HEK293 (cell line): ENCODE measurements around the gene ATP5F1D.

Experiments used
- CTCF ChIA-PET: fragments of 350-600 bp; formaldehyde crosslinking; extraction: SDS; loops from one replicate; lab custom pipeline; 2021; ENCODE audit warnings: antibody characterized with exemption; lab: Yijun Ruan, JAX
- POLR2A ChIA-PET: fragments of 300-600 bp; formaldehyde crosslinking; extraction: SDS; loops from one replicate; lab custom pipeline; 2020; ENCODE audit warnings: antibody characterized with exemption, inconsistent platforms; lab: Yijun Ruan, JAX
- H3K27ac ChIP-seq: fragments of 200-500 bp; sonication (Bioruptor generic); 2 replicates; pipeline ENCODE4 v1.5.1; 2014; ENCODE audit warnings: low read depth, low read length, control low read depth, inconsistent platforms; ENCODE audit errors: extremely low read depth
- H3K36me3 ChIP-seq, 2 experiments: fragments of 200-500 bp in 1 of 2; sonication (Bioruptor generic) in 1 of 2; 1 replicate in 1 of 2; 2 replicates in 1 of 2; pipeline ENCODE4 v1.5.1; 2014 to 2017; ENCODE audit warnings: inconsistent platforms in 2 of 2, low read length in 2 of 2; ENCODE audit not compliant: control insufficient read depth in 2 of 2, insufficient read depth in 1 of 2
- H3K4me1 ChIP-seq: fragments of 200-500 bp; sonication (Bioruptor generic); 2 replicates; pipeline ENCODE4 v1.5.1; 2014; ENCODE audit warnings: mild to moderate bottlenecking, low read length, inconsistent platforms; ENCODE audit not compliant: control insufficient read depth, insufficient read depth
- H3K4me3 ChIP-seq: 2 replicates; pipeline ENCODE4 v1.5.1; 2011; ENCODE audit warnings: low read depth, mild to moderate bottlenecking, control low read depth, low read length, moderate library complexity
- H3K9me3 ChIP-seq: fragments of 200-500 bp; sonication (Bioruptor generic); 2 replicates; pipeline ENCODE4 v1.5.1; 2014; ENCODE audit warnings: low read depth, low read length, inconsistent platforms; ENCODE audit not compliant: control insufficient read depth, insufficient read depth
- BCL11A ChIP-seq: fragments of 450-650 bp; formaldehyde crosslinking; IDR thresholded peaks from 2 replicates; pipeline ENCODE4 v1.5.1; 2016; ENCODE audit warnings: low read depth, missing biosample characterization, missing genetic modification characterization
- EGR2 ChIP-seq: fragments of 450-650 bp; formaldehyde crosslinking; IDR thresholded peaks from 2 replicates; pipeline ENCODE4 v1.5.1; 2016; ENCODE audit warnings: low read depth, missing biosample characterization, missing genetic modification characterization
- GLIS1 ChIP-seq: fragments of 450-650 bp; formaldehyde crosslinking; IDR thresholded peaks from 2 replicates; pipeline ENCODE4 v1.5.1; 2016; ENCODE audit warnings: missing biosample characterization, missing genetic modification characterization
- HIC1 ChIP-seq: fragments of 450-650 bp; formaldehyde crosslinking; IDR thresholded peaks from 2 replicates; pipeline ENCODE4 v1.5.1; 2016; ENCODE audit warnings: missing biosample characterization, missing genetic modification characterization
- KLF1 ChIP-seq: fragments of 450-650 bp; formaldehyde crosslinking; IDR thresholded peaks from 2 replicates; pipeline ENCODE4 v1.5.1; 2016; ENCODE audit warnings: missing biosample characterization, missing genetic modification characterization
- KLF17 ChIP-seq: fragments of 450-650 bp; formaldehyde crosslinking; IDR thresholded peaks from 2 replicates; pipeline ENCODE4 v1.5.1; 2016; ENCODE audit warnings: missing biosample characterization, missing genetic modification characterization
- KLF8 ChIP-seq: fragments of 450-650 bp; formaldehyde crosslinking; IDR thresholded peaks from 2 replicates; pipeline ENCODE4 v1.5.1; 2016; ENCODE audit warnings: missing biosample characterization, missing genetic modification characterization
- SCRT2 ChIP-seq: fragments of 450-650 bp; formaldehyde crosslinking; IDR thresholded peaks from 2 replicates; pipeline ENCODE4 v1.5.1; 2016; ENCODE audit warnings: missing biosample characterization, missing genetic modification characterization
- SP7 ChIP-seq: fragments of 450-650 bp; formaldehyde crosslinking; IDR thresholded peaks from 2 replicates; pipeline ENCODE4 v1.5.1; 2016; ENCODE audit warnings: missing biosample characterization, missing genetic modification characterization
- ZEB2 ChIP-seq: fragments of 450-650 bp; formaldehyde crosslinking; IDR thresholded peaks from 2 replicates; pipeline ENCODE4 v1.5.1; 2016; ENCODE audit warnings: missing biosample characterization, missing genetic modification characterization
- ZNF223 ChIP-seq: fragments of 450-650 bp; formaldehyde crosslinking; IDR thresholded peaks from 2 replicates; pipeline ENCODE4 v1.5.1; 2016; ENCODE audit warnings: missing biosample characterization, missing genetic modification characterization
- ZNF23 ChIP-seq: fragments of 450-650 bp; formaldehyde crosslinking; IDR thresholded peaks from 2 replicates; pipeline ENCODE4 v1.5.1; 2016; ENCODE audit warnings: missing biosample characterization, missing genetic modification characterization, borderline replicate concordance
- ZNF239 ChIP-seq: fragments of 450-650 bp; formaldehyde crosslinking; IDR thresholded peaks from 2 replicates; pipeline ENCODE4 v1.5.1; 2016; ENCODE audit warnings: missing biosample characterization, missing genetic modification characterization
- ZNF248 ChIP-seq: fragments of 450-650 bp; formaldehyde crosslinking; IDR thresholded peaks from 2 replicates; pipeline ENCODE4 v1.5.1; 2017; ENCODE audit warnings: missing biosample characterization, missing genetic modification characterization
- ZNF404 ChIP-seq: fragments of 450-650 bp; formaldehyde crosslinking; IDR thresholded peaks from 2 replicates; pipeline ENCODE4 v1.5.1; 2017; ENCODE audit warnings: missing biosample characterization, missing genetic modification characterization
- ZNF48 ChIP-seq: fragments of 450-650 bp; formaldehyde crosslinking; IDR thresholded peaks from 2 replicates; pipeline ENCODE4 v1.5.1; 2016; ENCODE audit warnings: missing biosample characterization, missing genetic modification characterization
- ZNF521 ChIP-seq: fragments of 450-650 bp; formaldehyde crosslinking; IDR thresholded peaks from 2 replicates; pipeline ENCODE4 v1.5.1; 2017; ENCODE audit warnings: missing biosample characterization, mild to moderate bottlenecking, missing genetic modification characterization
- ZNF555 ChIP-seq: fragments of 450-650 bp; formaldehyde crosslinking; conservative IDR thresholded peaks from 2 replicates; pipeline ENCODE4 v1.5.1; 2017; ENCODE audit warnings: missing biosample characterization, mild to moderate bottlenecking, missing genetic modification characterization, inconsistent platforms
- ZNF580 ChIP-seq: fragments of 450-650 bp; formaldehyde crosslinking; IDR thresholded peaks from 2 replicates; pipeline ENCODE4 v1.5.1; 2016; ENCODE audit warnings: missing biosample characterization, missing genetic modification characterization
- ZNF585B ChIP-seq: fragments of 450-650 bp; formaldehyde crosslinking; IDR thresholded peaks from 2 replicates; pipeline ENCODE4 v1.5.1; 2016; ENCODE audit warnings: missing biosample characterization, missing genetic modification characterization
- ZNF600 ChIP-seq: fragments of 450-650 bp; formaldehyde crosslinking; IDR thresholded peaks from 2 replicates; pipeline ENCODE4 v1.5.1; 2016; ENCODE audit warnings: missing biosample characterization, missing genetic modification characterization
- ZNF639 ChIP-seq: fragments of 450-650 bp; formaldehyde crosslinking; IDR thresholded peaks from 2 replicates; pipeline ENCODE4 v1.5.1; 2016; ENCODE audit warnings: missing biosample characterization, missing genetic modification characterization
- ZNF670 ChIP-seq: fragments of 450-650 bp; formaldehyde crosslinking; IDR thresholded peaks from 2 replicates; pipeline ENCODE4 v1.5.1; 2016; ENCODE audit warnings: missing biosample characterization, missing genetic modification characterization, low read depth
- ZNF704 ChIP-seq: fragments of 450-650 bp; formaldehyde crosslinking; IDR thresholded peaks from 2 replicates; pipeline ENCODE4 v1.5.1; 2016; ENCODE audit warnings: missing biosample characterization, missing genetic modification characterization
- ZSCAN5A ChIP-seq: fragments of 450-650 bp; formaldehyde crosslinking; IDR thresholded peaks from 2 replicates; pipeline ENCODE4 v1.5.1; 2016; ENCODE audit warnings: missing biosample characterization, missing genetic modification characterization

ATP5F1D gene

GRCh38 chr19:1233115-1233667, 8.4 kb upstream of the ATP5F1D start:
- TF ChIP-seq KLF17 (tag by site-specific recombination) = 0 out of 2 replicates have a peak, but pooled peaks have one; percentile 8
- no peak for TF ChIP-seq ZNF48 (tag by site-specific recombination)
- TF ChIP-seq ZNF600 (tag by site-specific recombination) = peak; percentile 61; the same call in 1 of the 2 replicates
- no peak for TF ChIP-seq ZNF223 (tag by site-specific recombination)
- no peak for TF ChIP-seq EGR2
- TF ChIP-seq ZNF555 (tag by site-specific recombination) = no peak
- ChIA-PET CTCF (interaction anchor here (2.2 kb wide), 1 partner anchor 11 kb away, joined by 6 read pairs; no protein-coding TSS in a partner anchor), POLR2A (interaction anchor here (0.5 to 0.8 kb wide), 2 partner anchors 36 to 234 kb away, joined by 3 read pairs; partner anchors contain the start of gene CIRBP)
- peaks cover 0 to 42% of the 10 kb centered on the region in 2 experiments; a peak in 1 of 3 replicates for H3K36me3 ChIP-seq
- no peak overlapping the region; the same call in 1 of the 2 replicates for H3K27ac ChIP-seq
- H3K4me3 ChIP-seq = no peak overlapping the region
- no peaks in the 10 kb centered on the region; the same call in 1 of the 2 replicates for H3K4me1 ChIP-seq
- H3K9me3 ChIP-seq = no peaks in the 10 kb centered on the region

GRCh38 chr19:1234051-1234954, 7.2 kb upstream of the ATP5F1D start:
- Histone ChIP-seq H3K4me1 (no peaks in the 10 kb centered on the region; the same call in 1 of the 2 replicates), H3K27ac (no peak overlapping the region), H3K9me3 (no peaks in the 10 kb centered on the region), H3K4me3 (no peak overlapping the region), H3K36me3 (peaks cover 0 to 37% of the 10 kb centered on the region in 2 experiments; a peak in 1 of 3 replicates)
- CTCF ChIA-PET = interaction anchor here (0.7 kb wide), 1 partner anchor 12 kb away, joined by 5 read pairs; no protein-coding TSS in a partner anchor
- POLR2A ChIA-PET = no interaction called here
- TF ChIP-seq ZNF248 (tag by site-specific recombination) = no peak
- TF ChIP-seq SCRT2 (tag by site-specific recombination) = 0 out of 2 replicates have a peak, but pooled peaks have one; percentile 25
- no peak for TF ChIP-seq ZSCAN5A (tag by site-specific recombination)
- TF ChIP-seq ZNF521 (tag by site-specific recombination) = no peak
- no peak for TF ChIP-seq ZEB2 (tag by site-specific recombination)
- TF ChIP-seq KLF1 (tag by site-specific recombination) = peak; percentile 52
- no peak for TF ChIP-seq ZNF704 (tag by site-specific recombination)
- TF ChIP-seq ZNF670 (tag by site-specific recombination) = no peak
- TF ChIP-seq ZNF239 (tag by site-specific recombination) = no peak
- TF ChIP-seq ZNF580 = no peak
- TF ChIP-seq ZNF585B (tag by site-specific recombination) = no peak
- TF ChIP-seq ZNF404 (tag by site-specific recombination) = no peak
- TF ChIP-seq BCL11A (tag by site-specific recombination) = no peak
- peak; percentile 48; the same call in 1 of the 2 replicates for TF ChIP-seq KLF8 (tag by site-specific recombination)
- TF ChIP-seq SP7 (tag by site-specific recombination) = no peak
- no peak for TF ChIP-seq GLIS1 (tag by site-specific recombination)
- no peak for TF ChIP-seq ZNF639
- TF ChIP-seq HIC1 (tag by site-specific recombination) = peak; percentile 88
- no peak for TF ChIP-seq ZNF23 (tag by site-specific recombination)
